Upper lobe of right lung (tissue), 1 donor: ENCODE data around the gene GPC5. TPM values are rescaled to one million over a fixed set of nuclear protein-coding genes. Genes with fewer than 3 reads are reported as not detected.
"Not testable (repeated sequence)": the region's sequence is repeated elsewhere in the genome, so short reads cannot be mapped to it uniquely, and the experiment has no call there.

Experiments used
- ATAC-seq: fragments of 200-7000 bp; cut with Tn5 transposase; one replicate; pipeline ENCODE4 v1.9.1; 2020; ENCODE audit warnings: mild to moderate bottlenecking, moderate library complexity
- DNase-seq: peaks from one replicate; pipeline ENCODE4 v3.0.0-alpha.2; 2020
- H3K27ac ChIP-seq: fragments of 200-600 bp; one replicate; pipeline ENCODE4 v1.8.0; 2022
- H3K27me3 ChIP-seq: fragments of 200-600 bp; one replicate; pipeline ENCODE4 v1.8.0; 2022; ENCODE audit warnings: mild to moderate bottlenecking
- H3K36me3 ChIP-seq: fragments of 200-600 bp; one replicate; pipeline ENCODE4 v1.8.0; 2022
- H3K4me1 ChIP-seq: fragments of 200-600 bp; one replicate; pipeline ENCODE4 v1.8.0; 2022
- H3K4me3 ChIP-seq: fragments of 200-600 bp; one replicate; pipeline ENCODE4 v1.8.0; 2022; ENCODE audit warnings: mild to moderate bottlenecking
- H3K9me3 ChIP-seq: fragments of 200-600 bp; one replicate; pipeline ENCODE4 v1.8.0; 2022
- CTCF ChIP-seq: fragments of 200-600 bp; IDR thresholded peaks from one replicate; pipeline ENCODE4 v1.8.0; 2022; ENCODE audit warnings: antibody characterized with exemption
- intact Hi-C: fragments of 100-400 bp; cut with DNase I; formaldehyde crosslinking; loops from one replicate; pipeline ENCODE4 v1.11.0; 2022
- total RNA-seq: library from RNA; stranded (reverse); fragmentation: NEBNext Ultra II Directional; extraction: Animal tissue kit (Norgen Biotek cat#: 25700); gene quantifications from one replicate; pipeline ENCODE4 v1.2.1, GENCODE V29; 2021
- donor health status: DM: no; HTN: yes; CAD: no; lungs with severe emphysema.

GPC5 gene
- total RNA-seq, 1 donor from 2014 or later = 8.1 TPM

- H3K4me1 ChIP-seq = peaks cover 35% of the 10 kb centered on the region
- H3K27me3 ChIP-seq = no peaks in the 10 kb centered on the region
- ATAC-seq = no peak
- no peaks in the 10 kb centered on the region for H3K9me3 ChIP-seq
- TF ChIP-seq CTCF = no peak
- no peak overlapping the region for H3K4me3 ChIP-seq
- no peak for DNase-seq
- H3K27ac ChIP-seq = no peak overlapping the region
- intact Hi-C loops = no loop called here
- H3K36me3 ChIP-seq = peaks cover 33% of the 10 kb centered on the region
Measured at GRCh38 chr13:91351980-91352379, 46.4 kb upstream of the GPC5 start.

- H3K4me3 ChIP-seq, intact Hi-C loops, ATAC-seq, H3K27me3 ChIP-seq, H3K27ac ChIP-seq, H3K9me3 ChIP-seq, DNase-seq: not testable (repeated sequence)
- Histone ChIP-seq H3K36me3 (peaks cover 33% of the 10 kb centered on the region), H3K4me1 (peaks cover 35% of the 10 kb centered on the region)
Measured at GRCh38 chr13:91352891-91353290, 45.5 kb upstream of the GPC5 start.

GRCh38 chr13:91353494-91353893, 44.9 kb upstream of the GPC5 start:
- DNase-seq (no peak), ATAC-seq (no peak)
- no peak overlapping the region for H3K27ac ChIP-seq
- peaks cover 33% of the 10 kb centered on the region for H3K36me3 ChIP-seq
- H3K4me3 ChIP-seq = no peak overlapping the region
- peaks cover 35% of the 10 kb centered on the region for H3K4me1 ChIP-seq
- H3K9me3 ChIP-seq = no peaks in the 10 kb centered on the region
- no peaks in the 10 kb centered on the region for H3K27me3 ChIP-seq
- intact Hi-C loops = no loop called here
- TF ChIP-seq CTCF = no peak

- TF ChIP-seq CTCF = no peak
Measured at GRCh38 chr13:91355099-91355825, 43.2 kb upstream of the GPC5 start.

GRCh38 chr13:91355826-91356710, 42.4 kb upstream of the GPC5 start:
- Histone ChIP-seq H3K36me3 (peaks cover 25% of the 10 kb centered on the region), H3K4me3 (no peak overlapping the region), H3K4me1 (peaks cover 15% of the 10 kb centered on the region), H3K27me3 (no peaks in the 10 kb centered on the region), H3K27ac (no peak overlapping the region), H3K9me3 (no peaks in the 10 kb centered on the region)
- ATAC-seq (no peak), DNase-seq (no peak)
- TF ChIP-seq CTCF = no peak
- intact Hi-C loops = no loop called here

More at GRCh38 chr13:91355099-91355825, 43.2 kb upstream of the GPC5 start:
- DNase-seq = no peak
- no peaks in the 10 kb centered on the region for H3K9me3 ChIP-seq
- H3K36me3 ChIP-seq = peaks cover 33% of the 10 kb centered on the region
- no peak overlapping the region for H3K4me3 ChIP-seq
- no peaks in the 10 kb centered on the region for H3K27me3 ChIP-seq
- H3K4me1 ChIP-seq = peaks cover 23% of the 10 kb centered on the region
- no peak for ATAC-seq
- intact Hi-C loops = no loop called here
- H3K27ac ChIP-seq = no peak overlapping the region
